T47D (cell line): ENCODE data around the gene UBXN11.
"Not testable (repeated sequence)": the region's sequence is repeated elsewhere in the genome, so short reads cannot be mapped to it uniquely, and the experiment has no call there.

Source experiments
- DNase-seq, 2 experiments: peaks; one replicate each; pipeline versions ENCODE4 v3.0.0 to v3.0.0-alpha.2; 2011 to 2012; ENCODE audit warnings: low read depth in 1 of 2, low spot score in 1 of 2
- JUND ChIP-seq: IDR thresholded peaks from 2 replicates; pipeline ENCODE4 v1.6.1; 2012; ENCODE audit warnings: low read depth
- in situ Hi-C: cut with HindIII; loops from 2 replicates; pipeline ENCODE4 v1.10.0; 2016; ENCODE audit warnings: low sequenced_read_pairs, low pct_unique_long_range_greater_than_20kb

Gene UBXN11

GRCh38 chr1:26346274-26347033 is 40.0 kb upstream of the UBXN11 start:
- TF ChIP-seq JUND, result no peak
- in situ Hi-C loops, result no loop called here
- no peak for DNase-seq

DNA sequence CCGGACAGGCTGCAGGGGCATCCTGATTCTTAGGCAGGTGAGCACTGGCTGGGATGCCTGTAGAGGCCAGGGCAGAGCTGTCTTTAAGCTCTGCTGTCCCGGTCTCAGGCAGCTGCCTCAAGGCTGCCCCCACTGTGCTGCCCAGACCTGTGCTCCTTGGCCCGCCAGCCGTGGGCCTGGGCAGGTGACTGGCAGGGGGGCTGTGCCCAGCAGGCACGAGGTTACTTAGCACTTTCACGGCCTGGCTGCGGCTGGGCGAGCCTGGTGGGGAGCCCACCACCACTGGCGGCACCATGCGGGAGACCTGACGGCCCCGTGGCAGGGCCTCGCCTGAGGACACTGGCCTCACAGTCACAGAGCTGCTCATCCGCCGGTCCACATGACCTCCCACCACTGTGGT is 39.3 kb upstream of the UBXN11 start:
- no peak for DNase-seq
- no peak for TF ChIP-seq JUND
- in situ Hi-C loops, result no loop called here

- DNase-seq, result no peak
- no peak for TF ChIP-seq JUND
- in situ Hi-C loops, result no loop called here
Observed at GRCh38 chr1:26344147-26344920, 37.9 kb upstream of the UBXN11 start.

- DNase-seq, result no peak
- no peak for TF ChIP-seq JUND
- in situ Hi-C loops, result no loop called here
Observed at GRCh38 chr1:26340047-26340481, 33.6 kb upstream of the UBXN11 start.

- in situ Hi-C loops, result no loop called here
- TF ChIP-seq JUND, result no peak
- no peak for DNase-seq
Observed at GRCh38 chr1:26338670-26339069, 32.2 kb upstream of the UBXN11 start.

DNA sequence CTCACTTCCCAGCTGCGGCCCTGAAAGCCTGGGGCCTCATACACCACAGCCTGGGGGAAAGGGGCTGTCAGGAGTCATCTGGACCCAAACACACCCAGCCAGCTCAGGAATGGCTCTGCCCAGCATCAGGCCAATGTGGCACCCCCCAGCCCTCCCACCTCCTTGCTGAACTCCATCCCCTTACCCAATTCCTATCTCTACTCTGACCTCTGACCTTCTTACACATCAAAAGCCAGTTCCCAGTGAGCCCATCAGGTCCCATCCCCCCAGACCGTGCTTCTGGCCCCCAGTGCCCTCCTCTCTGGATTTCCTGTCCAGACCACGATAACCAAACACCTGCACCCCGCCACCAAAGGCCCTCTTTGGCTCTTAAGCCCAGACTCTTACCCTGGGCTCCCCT is 31.2 kb upstream of the UBXN11 start:
- in situ Hi-C loops, result no loop called here
- DNase-seq, result no peak
- TF ChIP-seq JUND, result no peak

- no peak for TF ChIP-seq JUND
- DNase-seq, result no peak
- in situ Hi-C loops, result no loop called here
Observed at GRCh38 chr1:26337206-26337535, 30.7 kb upstream of the UBXN11 start.

DNA sequence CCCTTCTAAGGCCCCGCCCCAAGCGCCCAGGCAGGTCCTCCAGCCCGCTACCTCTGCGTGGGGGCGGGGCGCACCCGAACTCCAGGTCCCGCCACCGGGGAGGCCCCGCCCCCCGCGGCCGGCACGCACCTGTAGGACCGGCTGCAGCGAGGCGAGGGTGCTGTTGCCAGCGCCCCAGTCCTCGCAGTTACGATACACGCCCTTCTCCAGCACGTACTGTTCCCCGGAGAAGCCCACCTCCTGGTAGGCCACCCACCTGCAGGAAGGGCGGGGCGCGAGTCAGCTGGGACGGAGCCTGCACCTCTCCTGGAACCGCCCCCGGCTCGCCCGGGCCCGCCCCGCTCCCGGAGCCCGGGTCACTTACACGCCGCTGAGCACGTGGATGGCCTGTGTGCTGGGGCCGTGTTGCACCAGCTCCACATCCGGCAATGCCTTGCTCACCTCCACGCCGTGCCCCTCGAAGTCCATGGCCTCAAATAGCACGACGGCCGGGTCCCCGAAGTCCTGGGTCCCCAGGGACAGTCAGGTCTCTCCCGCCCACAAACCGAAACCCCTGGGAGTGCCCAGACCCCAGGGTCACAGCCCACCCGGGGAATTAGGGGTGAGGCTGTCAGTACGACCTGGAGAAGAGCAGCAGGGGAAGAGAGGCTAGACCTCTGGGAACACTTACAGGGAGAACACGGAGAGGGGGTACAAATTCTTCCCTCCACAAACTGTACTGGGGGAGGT is 30.2 kb upstream of the UBXN11 start:
- DNase-seq, result peak; percentile 88 to 94
- in situ Hi-C loops, result no loop called here
- TF ChIP-seq JUND, result no peak

GRCh38 chr1:26335774-26336476 is 29.5 kb upstream of the UBXN11 start:
- in situ Hi-C loops, result no loop called here
- TF ChIP-seq JUND, result no peak
- no peak for DNase-seq

- DNase-seq, in situ Hi-C loops: not testable (repeated sequence)
Observed at GRCh38 chr1:26333312-26333711, 26.9 kb upstream of the UBXN11 start.

DNA sequence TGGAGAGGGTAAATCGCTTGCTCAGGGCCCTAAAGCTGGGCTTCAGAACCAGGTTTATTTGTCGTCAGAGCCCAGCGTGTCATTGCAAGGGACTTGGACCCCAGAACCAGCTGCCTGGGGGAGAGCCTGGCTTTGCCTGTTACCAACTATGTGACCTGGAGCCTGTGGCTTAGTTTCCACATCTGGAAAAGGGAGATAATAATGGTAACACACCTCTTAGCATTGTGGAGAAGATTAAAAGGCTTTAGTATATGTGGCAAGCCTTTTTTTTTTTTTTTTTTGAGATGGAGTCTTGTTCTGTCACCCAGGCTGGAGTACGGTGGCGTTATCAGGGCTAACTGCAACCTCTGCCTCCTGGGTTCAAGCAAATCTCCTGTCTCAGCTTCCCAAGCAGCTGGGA is 23.8 kb upstream of the UBXN11 start:
- TF ChIP-seq JUND, result no peak
- in situ Hi-C loops, result no loop called here
- DNase-seq, result no peak

DNA sequence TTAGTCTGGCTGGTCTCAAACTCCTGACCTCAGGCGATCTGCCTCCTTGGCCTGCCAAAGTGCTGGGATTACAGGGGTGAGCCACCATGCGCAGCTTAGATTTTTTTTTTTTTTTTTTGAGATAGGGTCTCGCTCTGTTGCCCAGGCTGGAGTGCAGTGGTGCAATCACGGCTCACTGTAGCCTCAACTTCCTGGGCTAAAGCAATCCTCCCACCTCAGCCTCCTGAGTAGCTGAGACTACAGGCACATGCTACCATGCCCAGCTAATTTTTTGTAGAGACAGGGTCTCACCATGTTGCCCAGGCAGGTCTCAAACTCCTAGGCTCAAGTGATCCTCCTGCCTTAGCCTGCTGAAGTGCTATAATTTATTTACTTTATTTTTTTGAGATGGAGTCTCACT is 22.9 kb upstream of the UBXN11 start:
- in situ Hi-C loops, DNase-seq: not testable (repeated sequence)
